HS-5 (cell line): Measurements from ENCODE around the gene PLB1.
"Not testable (repeated sequence)": the region's sequence is repeated elsewhere in the genome, so short reads cannot be mapped to it uniquely, and the experiment has no call there.

Experiments used
- DNase-seq: peaks from one replicate; pipeline ENCODE4 v3.0.0-alpha.2; 2012; ENCODE audit warnings: low read depth

Gene PLB1

GRCh38 chr2:28469947-28470535 is 25.8 kb upstream of the PLB1 start:
- no peak for DNase-seq

GRCh38 chr2:28470759-28471158 is 25.1 kb upstream of the PLB1 start:
- DNase-seq, result no peak

- DNase-seq, result no peak
These were observed 24.6 kb upstream of the PLB1 start for GRCh38 chr2:28471214-28471613.

GRCh38 chr2:28471701-28472236 is 24.1 kb upstream of the PLB1 start:
- no peak for DNase-seq

GRCh38 chr2:28472641-28473040 is 23.2 kb upstream of the PLB1 start:
- not testable (repeated sequence) for DNase-seq

- DNase-seq, result no peak
These were observed 20.7 kb upstream of the PLB1 start for GRCh38 chr2:28475088-28475595.

GRCh38 chr2:28477087-28477486 is 18.8 kb upstream of the PLB1 start:
- DNase-seq, result no peak

GRCh38 chr2:28477645-28478044 is 18.2 kb upstream of the PLB1 start:
- DNase-seq, result no peak

- DNase-seq, result no peak
These were observed 15.3 kb upstream of the PLB1 start for GRCh38 chr2:28480403-28481049.

GRCh38 chr2:28481905-28482304 is 14.0 kb upstream of the PLB1 start:
- DNase-seq, result no peak

GRCh38 chr2:28484835-28485234 is 11.0 kb upstream of the PLB1 start:
- no peak for DNase-seq

- DNase-seq, result no peak
These were observed 9.3 kb upstream of the PLB1 start for GRCh38 chr2:28486526-28486925.

GRCh38 chr2:28487258-28487657 is 8.6 kb upstream of the PLB1 start:
- DNase-seq, result no peak

- no peak for DNase-seq
These were observed 7.6 kb upstream of the PLB1 start for GRCh38 chr2:28488083-28488830.

- DNase-seq, result no peak
These were observed 6.8 kb upstream of the PLB1 start for GRCh38 chr2:28488858-28489575.

- no peak for DNase-seq
These were observed 5.3 kb upstream of the PLB1 start for GRCh38 chr2:28490558-28490957.

GRCh38 chr2:28492282-28492681 is 3.6 kb upstream of the PLB1 start:
- no peak for DNase-seq

- DNase-seq, result no peak
These were observed 2.2 kb upstream of the PLB1 start for GRCh38 chr2:28493636-28494035.

- no peak for DNase-seq
These were observed 921 bp downstream of the PLB1 start for GRCh38 chr2:28496781-28497180.

GRCh38 chr2:28497206-28497605 is 1.3 kb downstream of the PLB1 start:
- DNase-seq, result no peak

- DNase-seq, result no peak
These were observed 3.4 kb downstream of the PLB1 start for GRCh38 chr2:28499282-28499681.

GRCh38 chr2:28505361-28505760 is 9.5 kb downstream of the PLB1 start:
- no peak for DNase-seq
